ENCODE data around the gene CAMSAP2.

The CAMSAP2 gene

DNA sequence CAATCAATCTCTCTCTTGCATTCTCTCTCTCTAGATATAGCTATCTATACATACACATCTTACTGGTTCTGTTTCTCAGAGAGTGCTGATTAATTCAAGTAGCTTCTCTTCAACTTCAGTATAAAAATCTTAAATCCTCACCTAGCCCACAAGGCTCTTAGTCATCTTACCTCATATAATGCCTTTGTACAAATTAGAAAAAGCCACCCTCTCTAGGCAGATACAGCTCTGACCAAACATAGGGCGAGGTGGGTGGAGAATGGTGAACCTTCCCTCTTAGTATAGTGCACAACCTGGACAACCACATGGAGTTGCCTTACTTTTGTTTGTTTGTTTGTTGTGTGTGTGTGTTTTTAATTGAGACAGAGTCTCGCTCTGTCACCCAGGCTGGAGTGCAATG, 150.9 kb downstream of the CAMSAP2 start:
- POLR2A ChIA-PET = no interaction called here
- TF ChIP-seq CTCF (IDR thresholded peaks at IDR 0.05; ENCODE audit: control extremely low read depth, extremely low read depth, low read depth, missing control alignments) = no peak
- CTCF ChIA-PET = interaction anchor here (0.7 to 5.5 kb wide), 10 partner anchors 12 to 267 kb away, joined by 3 to 63 read pairs (median 5); no protein-coding TSS in a partner anchor
- no peak for DNase-seq (ENCODE audit: extremely low spot score)

DNA sequence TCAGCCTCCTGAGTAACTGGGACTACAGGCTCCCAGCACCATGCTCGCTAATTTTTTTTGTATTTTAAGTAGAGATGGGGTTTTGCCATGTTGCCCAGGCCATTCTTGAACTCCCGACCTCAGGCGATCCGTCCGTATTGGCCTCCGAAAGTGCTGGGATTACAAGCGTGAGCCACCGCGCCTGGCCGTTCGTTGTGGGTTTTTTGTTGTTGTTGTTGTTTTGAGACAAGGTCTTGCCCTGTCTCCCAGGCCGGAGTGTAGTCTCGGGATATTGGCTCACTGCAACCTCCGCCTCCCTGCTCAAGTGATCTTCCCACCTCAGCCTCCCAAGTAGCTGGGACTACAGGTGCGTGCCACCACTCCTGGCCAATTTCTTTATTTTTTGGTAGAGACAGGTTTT, 151.3 kb downstream of the CAMSAP2 start:
- ChIA-PET POLR2A (no interaction called here), CTCF (interaction anchor here (1.2 to 5.5 kb wide), 12 partner anchors 11 to 267 kb away, joined by 3 to 63 read pairs (median 9); no protein-coding TSS in a partner anchor)
- TF ChIP-seq CTCF (IDR thresholded peaks at IDR 0.05; ENCODE audit: control extremely low read depth, extremely low read depth, low read depth, missing control alignments) = no peak
- no peak for DNase-seq (ENCODE audit: extremely low spot score)

DNA sequence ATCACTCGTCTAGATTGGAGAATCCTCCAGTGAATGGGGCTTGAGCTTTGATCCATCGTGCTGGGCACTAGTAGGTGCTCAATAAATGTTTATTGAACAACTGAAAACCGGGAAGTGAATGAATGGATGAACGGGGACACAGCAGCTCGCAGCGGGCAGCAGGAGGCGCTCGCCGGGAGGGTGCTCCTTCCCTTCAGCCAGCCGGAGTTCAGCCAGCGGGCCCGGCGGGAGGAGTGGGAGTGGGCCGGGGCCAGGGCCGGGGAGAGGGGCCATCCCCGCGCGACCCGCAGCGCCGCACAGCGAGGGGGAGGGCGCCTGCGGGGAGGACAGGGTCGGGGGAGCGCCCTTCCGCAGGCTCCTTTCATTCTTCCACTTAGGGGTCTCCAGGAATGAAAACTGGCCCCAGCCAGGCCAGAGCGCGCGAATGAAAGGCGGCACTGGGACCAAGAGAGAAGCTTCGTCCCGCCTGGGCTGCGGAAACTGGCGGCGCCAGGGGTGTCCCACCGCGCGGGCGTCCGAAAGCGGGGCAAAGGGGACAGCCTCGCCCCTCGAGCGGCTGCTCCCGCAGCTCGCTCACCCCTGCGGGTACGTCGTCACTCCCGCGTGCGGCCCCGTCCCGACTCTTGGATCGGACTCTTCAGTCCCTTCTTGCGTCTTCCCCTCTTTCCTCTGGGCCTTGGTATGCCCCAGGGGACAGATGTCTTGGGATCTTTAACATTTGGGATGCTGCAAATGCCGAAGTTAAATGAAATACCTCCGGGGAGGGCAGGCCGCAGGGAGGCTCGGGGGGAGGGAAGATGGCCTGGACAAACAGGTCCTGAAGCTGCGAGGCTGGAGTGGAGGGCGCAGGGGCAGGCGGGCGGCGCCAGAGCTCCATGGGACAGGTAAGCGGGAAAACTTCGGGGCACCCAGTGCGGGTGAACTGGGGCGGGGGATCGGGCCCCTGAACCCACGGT, 152.4 kb downstream of the CAMSAP2 start:
- DNase-seq (ENCODE audit: extremely low spot score) = no peak
- ChIA-PET CTCF (interaction anchor here (0.7 to 5.5 kb wide), 13 partner anchors 10 to 332 kb away, joined by 3 to 63 read pairs (median 8); no protein-coding TSS in a partner anchor), POLR2A (interaction anchor here (0.7 to 1.0 kb wide), 2 partner anchors 8 to 14 kb away, joined by 3 read pairs; no protein-coding TSS in a partner anchor)
- TF ChIP-seq CTCF (IDR thresholded peaks at IDR 0.05; ENCODE audit: control extremely low read depth, extremely low read depth, low read depth, missing control alignments) = peak; percentile 72

- no peak for DNase-seq (ENCODE audit: extremely low spot score)
- POLR2A ChIA-PET = no interaction called here
- CTCF ChIA-PET = interaction anchor here (0.7 to 5.5 kb wide), 9 partner anchors 9 to 333 kb away, joined by 3 to 63 read pairs (median 9); no protein-coding TSS in a partner anchor
- TF ChIP-seq CTCF (IDR thresholded peaks at IDR 0.05; ENCODE audit: control extremely low read depth, extremely low read depth, low read depth, missing control alignments) = no peak
Observed at GRCh38 chr1:200891774-200892157, 153.1 kb downstream of the CAMSAP2 start.

DNA sequence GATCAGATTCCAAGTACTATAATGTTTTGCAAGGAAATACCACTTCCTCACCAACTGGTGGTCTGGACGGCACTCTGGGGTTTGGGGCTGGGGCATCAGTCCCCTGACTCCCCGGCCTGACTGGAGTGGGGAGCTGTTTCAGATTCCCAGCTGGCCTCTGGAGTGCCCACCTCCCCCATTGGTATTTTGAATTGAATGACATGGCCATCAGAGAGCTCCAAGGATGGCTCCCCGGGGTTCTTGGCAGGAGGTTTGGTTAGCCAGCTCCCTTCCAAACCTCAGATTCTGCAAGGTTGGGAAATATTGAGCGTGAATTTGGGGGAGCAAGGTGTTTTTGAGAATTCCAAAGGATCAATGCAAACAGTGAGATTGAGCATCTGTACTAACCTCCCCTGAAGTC, 153.9 kb downstream of the CAMSAP2 start:
- POLR2A ChIA-PET = no interaction called here
- CTCF ChIA-PET = interaction anchor here (0.8 to 5.2 kb wide), 3 partner anchors 13 to 278 kb away, joined by 3 to 20 read pairs (median 5); no protein-coding TSS in a partner anchor
- TF ChIP-seq CTCF (IDR thresholded peaks at IDR 0.05; ENCODE audit: control extremely low read depth, extremely low read depth, low read depth, missing control alignments) = no peak
- no peak for DNase-seq (ENCODE audit: extremely low spot score)

- POLR2A ChIA-PET = no interaction called here
- CTCF ChIA-PET = interaction anchor here (0.8 to 5.2 kb wide), 3 partner anchors 14 to 278 kb away, joined by 3 to 20 read pairs (median 5); no protein-coding TSS in a partner anchor
- no peak for DNase-seq (ENCODE audit: extremely low spot score)
- no peak for TF ChIP-seq CTCF (IDR thresholded peaks at IDR 0.05; ENCODE audit: control extremely low read depth, extremely low read depth, low read depth, missing control alignments)
Observed at GRCh38 chr1:200892958-200893357, 154.3 kb downstream of the CAMSAP2 start.
